GM18508 (cell line): ENCODE results near the gene PM20D1.

Experiments
- ATAC-seq: cut with Tn5 transposase; IDR thresholded peaks from one replicate; pipeline ENCODE4 v1.9.1; 2021; ENCODE audit warnings: moderate number of reproducible peaks; ENCODE audit not compliant: insufficient read depth, unreplicated experiment

PM20D1 gene

GRCh38 chr1:205810448-205811157 lies 39.3 kb downstream of the PM20D1 start:
- no peak for ATAC-seq

GRCh38 chr1:205809942-205810345 lies 40.0 kb downstream of the PM20D1 start:
- no peak for ATAC-seq

GRCh38 chr1:205809469-205809868 lies 40.5 kb downstream of the PM20D1 start:
- no peak for ATAC-seq

GRCh38 chr1:205805082-205805711 lies 44.7 kb downstream of the PM20D1 start:
- no peak for ATAC-seq

GRCh38 chr1:205804605-205805004 lies 45.3 kb downstream of the PM20D1 start:
- no peak for ATAC-seq

GRCh38 chr1:205803986-205804385 lies 45.9 kb downstream of the PM20D1 start:
- no peak for ATAC-seq

GRCh38 chr1:205802060-205802459 lies 47.9 kb downstream of the PM20D1 start:
- ATAC-seq = no peak

- ATAC-seq = no peak
These were observed 48.8 kb downstream of the PM20D1 start for GRCh38 chr1:205800981-205801703.

GRCh38 chr1:205800427-205800826 lies 49.5 kb downstream of the PM20D1 start:
- no peak for ATAC-seq

GRCh38 chr1:205798577-205798976 lies 51.4 kb downstream of the PM20D1 start:
- ATAC-seq = no peak

- no peak for ATAC-seq
These were observed 52.8 kb downstream of the PM20D1 start for GRCh38 chr1:205797168-205797567.

- no peak for ATAC-seq
These were observed 55.8 kb downstream of the PM20D1 start for GRCh38 chr1:205794011-205794730.

- no peak for ATAC-seq
These were observed 56.8 kb downstream of the PM20D1 start for GRCh38 chr1:205792961-205793673.

- no peak for ATAC-seq
These were observed 57.5 kb downstream of the PM20D1 start for GRCh38 chr1:205792481-205792881.

GRCh38 chr1:205791568-205792180 lies 58.3 kb downstream of the PM20D1 start:
- ATAC-seq = no peak

GRCh38 chr1:205787287-205787916 lies 62.5 kb downstream of the PM20D1 start:
- no peak for ATAC-seq

- ATAC-seq = no peak
These were observed 63.3 kb downstream of the PM20D1 start for GRCh38 chr1:205786601-205787000.

GRCh38 chr1:205785446-205785845 lies 64.5 kb downstream of the PM20D1 start:
- ATAC-seq = no peak

GRCh38 chr1:205783904-205784303 lies 66.0 kb downstream of the PM20D1 start:
- no peak for ATAC-seq
